Stimulated activated CD4-positive, alpha-beta T cell treated with anti-CD3 and anti-CD28 coated beads, TNF-alpha, amount 100 ng/mL, for 4 hours (primary cell): Measurements from ENCODE around the gene UNC5C.

Source experiments
- DNase-seq, 3 experiments: peaks; one replicate each; pipeline ENCODE4 v3.0.0-alpha.2; 2020; ENCODE audit warnings: low read depth in 3 of 3

UNC5C gene

GRCh38 chr4:95548738-95549245, at the start of gene UNC5C:
TSS of gene UNC5C (minus strand) at chr4:95548973.
- no peak for DNase-seq

- DNase-seq: no peak
Measured at GRCh38 chr4:95596676-95597075, 47.9 kb upstream of the UNC5C start.

GRCh38 chr4:95594629-95595028, 45.9 kb upstream of the UNC5C start:
- DNase-seq: no peak

GRCh38 chr4:95594013-95594412, 45.2 kb upstream of the UNC5C start:
- no peak for DNase-seq

- no peak for DNase-seq
Measured at GRCh38 chr4:95591278-95591677, 42.5 kb upstream of the UNC5C start.

- DNase-seq: no peak
Measured at GRCh38 chr4:95590615-95591014, 41.8 kb upstream of the UNC5C start.

GRCh38 chr4:95585016-95585695, 36.4 kb upstream of the UNC5C start:
- no peak for DNase-seq

- DNase-seq: no peak
Measured at GRCh38 chr4:95580226-95580625, 31.5 kb upstream of the UNC5C start.

- DNase-seq: no peak
Measured at GRCh38 chr4:95572304-95572991, 23.7 kb upstream of the UNC5C start.

GRCh38 chr4:95571577-95571976, 22.8 kb upstream of the UNC5C start:
- no peak for DNase-seq

- no peak for DNase-seq
Measured at GRCh38 chr4:95563638-95564337, 15.0 kb upstream of the UNC5C start.

GRCh38 chr4:95560774-95561173, 12.0 kb upstream of the UNC5C start:
- no peak for DNase-seq

- no peak for DNase-seq
Measured at GRCh38 chr4:95556207-95556859, 7.6 kb upstream of the UNC5C start.

GRCh38 chr4:95552942-95553550, 4.3 kb upstream of the UNC5C start:
- no peak for DNase-seq

- DNase-seq: no peak
Measured at GRCh38 chr4:95551653-95552052, 2.9 kb upstream of the UNC5C start.

GRCh38 chr4:95550115-95550987, 1.6 kb upstream of the UNC5C start:
- no peak for DNase-seq

- DNase-seq: no peak
Measured at GRCh38 chr4:95549246-95550114, 707 bp upstream of the UNC5C start.

- DNase-seq: no peak
Measured at GRCh38 chr4:95547715-95548471, 880 bp downstream of the UNC5C start.
